Thyroid gland (tissue), 4 donors: ENCODE results near the gene TTC34. TPM values are rescaled to one million over a fixed set of nuclear protein-coding genes. Genes with fewer than 3 reads are reported as not detected.

Experiments
- DNase-seq, 2 donors: peaks; one replicate each; pipeline ENCODE4 v3.0.0-alpha.2; 2019
- H3K27ac ChIP-seq, 3 donors: fragments of 200-600 bp; sonication (generic); 1 replicate in 2 of 3; 2 replicates in 1 of 3; pipeline ENCODE4 v1.5.1; 2016 to 2019; ENCODE audit warnings: mild to moderate bottlenecking in 1 of 3, moderate library complexity in 1 of 3
- H3K27me3 ChIP-seq: fragments of 200-600 bp; sonication (generic); one replicate; pipeline ENCODE4 v1.5.1; 2019
- H3K36me3 ChIP-seq, 2 donors: fragments of 200-600 bp; sonication (generic); one replicate each; pipeline ENCODE4 v1.5.1; 2016 to 2019
- H3K4me1 ChIP-seq, 2 donors: fragments of 200-600 bp; sonication (generic); one replicate each; pipeline ENCODE4 v1.5.1; 2017 to 2019
- H3K4me3 ChIP-seq, 3 donors: fragments of 200-600 bp; sonication (generic); replicated peaks in 1 of 3; 1 replicate in 2 of 3; 2 replicates in 1 of 3; pipeline ENCODE4 v1.5.1; 2016; ENCODE audit warnings: mild to moderate bottlenecking in 1 of 3
- H3K9me3 ChIP-seq: fragments of 200-600 bp; sonication (generic); one replicate; pipeline ENCODE4 v1.5.1; 2017
- CTCF ChIP-seq, 6 experiments: fragments of 200-600 bp in 3 of 6; fragments of 450-650 bp in 3 of 6; sonication (generic) in 3 of 6; IDR thresholded peaks; one replicate each; pipeline ENCODE4 v1.5.1; 2016 to 2019; ENCODE audit warnings: antibody characterized with exemption in 6 of 6, mild to moderate bottlenecking in 2 of 6, inconsistent platforms in 1 of 6, moderate library complexity in 1 of 6
- POLR2A ChIP-seq, 2 donors: fragments of 450-650 bp; IDR thresholded peaks; one replicate each; pipeline ENCODE4 v1.6.1; 2017; ENCODE audit warnings: antibody characterized with exemption in 2 of 2, mild to moderate bottlenecking in 2 of 2, moderate library complexity in 1 of 2
- WGBS, 2 donors: methylation state at CpG; one replicate each; pipeline ENCODE4 v1.1.5; 2017; 5-methylcytosine and 5-hydroxymethylcytosine counted together
- intact Hi-C: fragments of 100-400 bp; cut with DNase I; formaldehyde crosslinking; loops from one replicate; pipeline ENCODE4 v1.15.1; 2023
- total RNA-seq, 4 donors: library from RNA; depleted of rRNA; stranded (reverse); fragments of >200 nt; gene quantifications; one replicate each; pipeline ENCODE4 v1.2.3, GENCODE V29; 2016

Gene TTC34
- total RNA-seq, 4 donors from 2014 or later = 0.81 to 2.2 (median 1.9) TPM

DNA sequence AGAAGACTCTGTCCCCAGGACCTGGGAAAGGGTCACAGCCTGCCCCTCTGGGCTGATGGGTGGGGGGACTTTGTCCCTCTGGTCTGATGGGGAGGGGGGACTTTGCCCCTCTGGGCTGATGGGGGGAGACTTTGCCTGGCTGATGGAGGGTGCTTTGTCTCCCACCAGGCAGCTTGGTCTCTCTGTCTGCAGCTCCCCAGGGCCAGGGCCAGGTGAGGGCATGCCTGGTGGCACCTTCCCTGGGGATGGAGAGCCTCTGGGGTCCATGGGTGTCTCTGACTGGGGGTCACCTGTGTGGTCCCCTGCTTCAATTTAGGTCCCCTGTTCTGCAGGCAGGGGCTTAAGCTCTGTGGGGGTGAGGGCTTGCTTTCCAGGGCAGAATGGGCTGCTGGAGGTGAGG, 23.5 kb upstream of the TTC34 start:
- H3K9me3 ChIP-seq = no peaks in the 10 kb centered on the region
- no peaks in the 10 kb centered on the region for H3K36me3 ChIP-seq
- TF ChIP-seq POLR2A (IDR thresholded peaks at IDR 0.05) = no peak
- TF ChIP-seq CTCF (IDR thresholded peaks at IDR 0.05) = no peak
- no peak for DNase-seq
- intact Hi-C loops = loop anchor here (10.0 kb wide), 1 partner anchor 600 kb away; no protein-coding TSS in a partner anchor
- H3K4me3 ChIP-seq = no peak overlapping the region
- no peaks in the 10 kb centered on the region for H3K27me3 ChIP-seq
- no peak overlapping the region for H3K27ac ChIP-seq
- no peaks in the 10 kb centered on the region for H3K4me1 ChIP-seq

- Histone ChIP-seq H3K36me3 (no peaks in the 10 kb centered on the region), H3K27ac (no peak overlapping the region), H3K9me3 (no peaks in the 10 kb centered on the region), H3K4me1 (no peaks in the 10 kb centered on the region), H3K4me3 (no peak overlapping the region), H3K27me3 (no peaks in the 10 kb centered on the region)
- WGBS, 2 donors = 81 to 83% methylated on average over 19 to 22 of the region's 22 CpGs
- intact Hi-C loops = loop anchor here (10.0 kb wide), 1 partner anchor 601 kb away; no protein-coding TSS in a partner anchor
- TF ChIP-seq POLR2A (IDR thresholded peaks at IDR 0.05) (no peak), CTCF (IDR thresholded peaks at IDR 0.05) (no peak)
- no peak for DNase-seq
These were observed 22.6 kb upstream of the TTC34 start for GRCh38 chr1:2823921-2824610.

GRCh38 chr1:2822621-2823145, 21.2 kb upstream of the TTC34 start:
- no peak overlapping the region for H3K4me3 ChIP-seq
- no peaks in the 10 kb centered on the region for H3K9me3 ChIP-seq
- TF ChIP-seq CTCF (IDR thresholded peaks at IDR 0.05) = no peak
- TF ChIP-seq POLR2A (IDR thresholded peaks at IDR 0.05) = no peak
- 89 to 92% methylated on average over 12 of the region's 12 CpGs for WGBS, 2 donors
- no peaks in the 10 kb centered on the region for H3K36me3 ChIP-seq
- intact Hi-C loops = loop anchor here (10.0 kb wide), 1 partner anchor 602 kb away; no protein-coding TSS in a partner anchor
- no peak overlapping the region for H3K27ac ChIP-seq
- DNase-seq = no peak
- no peaks in the 10 kb centered on the region for H3K4me1 ChIP-seq
- no peaks in the 10 kb centered on the region for H3K27me3 ChIP-seq

DNA sequence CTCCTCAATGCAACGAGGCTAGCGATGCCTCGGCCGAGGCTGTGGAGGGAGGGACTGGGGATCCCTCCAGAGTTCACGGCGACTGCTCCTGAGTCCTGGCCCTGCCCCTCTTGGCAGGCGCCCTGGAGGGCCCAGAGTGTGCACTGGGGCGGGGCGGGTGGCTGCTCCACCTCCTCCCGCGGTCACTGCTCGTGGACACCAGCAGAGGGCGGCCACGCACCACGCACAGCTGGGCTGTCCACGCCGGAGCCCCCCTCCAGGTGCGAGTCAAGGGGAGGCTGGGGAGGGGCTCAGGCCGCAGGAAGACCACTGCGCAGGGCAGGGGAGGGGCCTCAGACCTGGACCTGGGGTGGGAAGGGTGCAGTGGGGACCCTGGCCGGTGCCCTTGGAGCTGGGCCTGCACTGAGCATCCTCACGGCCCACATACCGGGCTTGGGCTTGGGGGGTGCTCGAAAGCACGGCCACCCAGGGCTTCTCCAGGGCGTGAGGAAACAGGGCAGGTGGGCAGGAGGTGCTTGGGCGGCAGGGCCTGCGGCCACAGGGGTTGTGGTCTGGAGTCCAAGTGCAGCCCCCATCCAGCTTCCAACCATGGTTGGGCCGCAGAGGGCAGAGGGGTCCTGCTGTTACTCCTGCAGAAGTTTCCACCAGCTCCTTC, 20.6 kb upstream of the TTC34 start:
- Histone ChIP-seq H3K27me3 (no peaks in the 10 kb centered on the region), H3K4me1 (no peaks in the 10 kb centered on the region), H3K36me3 (no peaks in the 10 kb centered on the region), H3K4me3 (no peak overlapping the region), H3K9me3 (no peaks in the 10 kb centered on the region), H3K27ac (no peak overlapping the region)
- 0 to 60% methylated on average over 1 to 6 of the region's 29 CpGs for WGBS, 2 donors
- peak; percentile 90 to 91 for DNase-seq
- TF ChIP-seq POLR2A (IDR thresholded peaks at IDR 0.05) (no peak), CTCF (IDR thresholded peaks at IDR 0.05) (peak; percentile 52 to 93 (median 64))
- intact Hi-C loops = loop anchor here (10.0 kb wide), 1 partner anchor 603 kb away; no protein-coding TSS in a partner anchor
